Measurements from ENCODE around the gene PEAK3. TPM values are rescaled to one million over a fixed set of nuclear protein-coding genes. Genes with fewer than 3 reads are reported as not detected.

PEAK3 gene
- total RNA-seq, 2 donors from 2014 or later: 0.66 to 0.78 TPM

DNA sequence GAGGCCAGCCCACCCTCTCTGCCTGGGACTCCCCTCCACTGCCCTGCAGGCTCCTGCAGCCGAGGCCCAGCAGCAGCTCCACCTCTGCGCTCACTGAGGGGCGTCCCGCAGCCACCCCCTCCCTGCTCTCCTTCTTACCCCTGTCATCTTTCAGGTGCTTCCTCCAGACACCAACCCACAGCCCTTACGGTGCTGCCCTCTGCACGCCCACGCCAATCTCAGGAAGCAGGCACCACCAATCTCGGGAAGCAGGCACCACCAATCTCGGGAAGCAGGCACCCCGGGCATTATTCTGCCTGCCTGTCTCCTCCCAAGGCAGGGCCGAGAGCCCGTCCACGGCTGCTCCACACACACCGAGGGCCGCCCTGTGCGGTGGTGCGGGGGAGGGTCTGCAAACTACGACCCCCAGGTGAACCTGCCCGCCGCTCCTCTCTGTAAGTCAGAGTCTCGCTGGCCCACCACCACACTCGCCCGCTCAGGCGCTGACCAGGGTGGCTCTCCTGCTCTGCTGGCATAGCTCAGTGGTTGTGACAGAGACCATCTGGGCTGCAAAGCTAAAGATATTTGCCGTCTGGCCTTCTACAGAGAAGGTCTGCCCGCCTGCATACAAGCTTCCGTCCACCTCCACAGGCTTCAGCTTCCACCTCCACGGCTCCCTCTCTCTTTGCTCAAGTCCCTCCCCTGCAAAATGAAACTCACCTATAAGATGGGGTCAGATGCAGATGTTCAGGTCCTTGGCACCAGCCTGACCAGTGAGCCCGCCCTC is 43.5 kb upstream of the PEAK3 start:
- TF ChIP-seq, protein P1, sequence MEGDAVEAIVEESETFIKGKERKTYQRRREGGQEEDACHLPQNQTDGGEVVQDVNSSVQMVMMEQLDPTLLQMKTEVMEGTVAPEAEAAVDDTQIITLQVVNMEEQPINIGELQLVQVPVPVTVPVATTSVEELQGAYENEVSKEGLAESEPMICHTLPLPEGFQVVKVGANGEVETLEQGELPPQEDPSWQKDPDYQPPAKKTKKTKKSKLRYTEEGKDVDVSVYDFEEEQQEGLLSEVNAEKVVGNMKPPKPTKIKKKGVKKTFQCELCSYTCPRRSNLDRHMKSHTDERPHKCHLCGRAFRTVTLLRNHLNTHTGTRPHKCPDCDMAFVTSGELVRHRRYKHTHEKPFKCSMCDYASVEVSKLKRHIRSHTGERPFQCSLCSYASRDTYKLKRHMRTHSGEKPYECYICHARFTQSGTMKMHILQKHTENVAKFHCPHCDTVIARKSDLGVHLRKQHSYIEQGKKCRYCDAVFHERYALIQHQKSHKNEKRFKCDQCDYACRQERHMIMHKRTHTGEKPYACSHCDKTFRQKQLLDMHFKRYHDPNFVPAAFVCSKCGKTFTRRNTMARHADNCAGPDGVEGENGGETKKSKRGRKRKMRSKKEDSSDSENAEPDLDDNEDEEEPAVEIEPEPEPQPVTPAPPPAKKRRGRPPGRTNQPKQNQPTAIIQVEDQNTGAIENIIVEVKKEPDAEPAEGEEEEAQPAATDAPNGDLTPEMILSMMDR (IDR thresholded peaks at IDR 0.05): no peak
- no peak for TF ChIP-seq POLR2A (IDR thresholded peaks at IDR 0.05)
- peaks cover 32% of the 10 kb centered on the region for H3K4me1 ChIP-seq
- H3K9me3 ChIP-seq: no peaks in the 10 kb centered on the region
- ATAC-seq: no peak
- WGBS, 2 donors: 60 to 96% methylated on average over 12 to 22 of the region's 29 CpGs
- no peak for DNase-seq
- intact Hi-C loops (cut with DNase I): no loop called here
- no peak overlapping the region for H3K27ac ChIP-seq
- no peak overlapping the region for H3K4me3 ChIP-seq
- H3K27me3 ChIP-seq: no peaks in the 10 kb centered on the region
- peaks cover 0 to 2% of the 10 kb centered on the region in 2 donors for H3K36me3 ChIP-seq (replicated peaks in 1 of 2; ENCODE audit: insufficient read depth in 1 of 2, low read depth in 2 of 2)

DNA sequence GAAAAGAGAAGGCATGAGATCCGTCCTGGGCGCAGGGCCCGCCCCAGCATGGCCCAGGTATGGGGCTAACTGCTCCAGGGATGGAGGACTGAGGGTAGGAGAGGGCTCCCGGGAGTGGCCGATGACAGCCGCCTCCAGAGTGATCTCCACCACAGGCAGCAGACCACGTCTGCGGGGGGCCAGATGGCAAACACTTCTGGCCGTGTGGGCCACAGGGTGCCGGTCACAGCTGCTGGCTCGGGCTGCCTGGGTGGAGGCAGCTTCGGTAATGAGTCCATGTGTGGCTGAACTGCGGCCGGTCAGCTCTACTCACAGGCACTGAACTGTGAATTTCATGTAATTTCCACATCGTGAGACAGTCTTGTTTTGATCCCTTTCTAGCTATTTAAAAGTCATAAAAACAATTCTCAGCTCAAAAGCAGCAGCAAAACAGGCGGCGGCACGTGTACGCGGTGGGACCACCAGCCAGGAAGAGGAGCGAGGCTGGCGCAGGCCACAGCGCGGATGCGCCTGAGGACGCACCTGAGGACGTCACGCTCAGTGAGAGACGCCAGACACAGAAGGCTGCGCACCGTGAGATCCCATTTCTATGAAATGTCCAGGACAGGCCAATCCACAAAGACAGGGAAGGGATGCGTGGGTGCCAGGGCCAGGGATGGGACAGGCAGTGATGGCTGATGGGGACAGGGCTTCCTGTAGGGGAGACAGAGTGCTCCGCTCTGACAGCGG is 42.4 kb upstream of the PEAK3 start:
- Histone ChIP-seq H3K9me3 (no peaks in the 10 kb centered on the region), H3K4me3 (no peak overlapping the region), H3K27me3 (no peaks in the 10 kb centered on the region), H3K27ac (no peak overlapping the region), H3K4me1 (peaks cover 21% of the 10 kb centered on the region), H3K36me3 (replicated peaks in 1 of 2; ENCODE audit: insufficient read depth in 1 of 2, low read depth in 2 of 2) (peaks cover 0 to 2% of the 10 kb centered on the region in 2 donors)
- intact Hi-C loops (cut with DNase I): no loop called here
- 89 to 90% methylated on average over 25 to 32 of the region's 34 CpGs for WGBS, 2 donors
- TF ChIP-seq, protein P1 (IDR thresholded peaks at IDR 0.05): no peak
- no peak for TF ChIP-seq POLR2A (IDR thresholded peaks at IDR 0.05)
- ATAC-seq: no peak
- no peak for DNase-seq

DNA sequence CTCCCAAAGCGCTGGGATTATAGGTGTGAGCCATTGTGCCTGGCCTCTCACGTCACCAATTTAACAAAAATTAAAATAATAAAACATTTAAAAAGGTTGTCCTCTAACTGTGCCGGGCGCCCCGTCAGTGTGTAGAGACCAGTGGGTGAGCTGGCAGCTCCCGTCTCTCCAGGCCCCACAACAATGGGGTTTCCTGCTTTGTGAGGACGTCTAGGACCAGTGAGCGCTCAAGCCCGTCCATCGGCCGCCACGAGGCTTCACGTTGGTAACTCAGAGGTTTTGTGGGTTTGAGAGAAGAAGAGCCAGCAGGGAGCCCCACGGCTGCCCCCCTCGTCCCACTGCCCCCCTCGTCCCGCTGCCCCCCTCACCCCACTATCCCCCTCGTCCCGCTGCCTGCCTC is 41.7 kb upstream of the PEAK3 start:
- 87 to 96% methylated on average over 13 to 14 of the region's 19 CpGs for WGBS, 2 donors
- H3K36me3 ChIP-seq (replicated peaks in 1 of 2; ENCODE audit: insufficient read depth in 1 of 2, low read depth in 2 of 2): peaks cover 0 to 2% of the 10 kb centered on the region in 2 donors

DNA sequence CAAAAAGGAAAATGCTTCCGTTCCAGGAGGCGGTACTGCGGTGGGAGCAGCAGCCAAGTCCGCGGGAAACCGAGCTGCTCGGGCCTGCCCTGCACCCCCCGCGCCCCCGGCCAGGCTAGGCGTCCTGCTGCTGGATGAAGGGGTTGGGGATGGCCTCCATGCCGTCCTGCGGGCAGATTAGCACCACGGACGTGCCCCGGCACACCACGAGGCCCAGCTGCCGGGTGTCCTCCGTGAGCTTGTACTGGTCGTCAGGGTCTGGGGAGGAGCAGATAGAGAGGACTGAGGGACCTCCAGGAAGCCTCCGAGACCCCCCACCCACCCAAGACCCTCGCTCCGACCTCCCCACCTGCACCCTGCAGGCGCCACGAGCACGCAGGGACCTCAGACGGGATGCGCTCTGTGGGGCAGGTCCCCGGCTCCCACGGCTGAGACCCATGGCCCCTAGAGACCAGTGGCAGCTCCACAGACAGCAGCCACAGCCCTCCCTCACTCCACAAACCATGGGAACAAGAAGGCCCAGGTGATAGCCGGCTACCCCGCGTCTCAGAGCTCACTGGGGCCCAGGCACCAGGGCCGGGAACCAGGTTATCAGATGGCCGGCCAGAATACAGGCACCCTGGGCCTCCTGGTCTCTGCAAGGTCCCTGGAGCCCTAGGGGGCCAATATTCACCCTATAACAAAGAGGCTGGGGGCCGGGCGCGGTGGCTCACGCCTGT is 39.7 kb upstream of the PEAK3 start:
- intact Hi-C loops (cut with DNase I): no loop called here
- Histone ChIP-seq H3K27ac (no peak overlapping the region), H3K4me1 (peaks cover 4% of the 10 kb centered on the region), H3K36me3 (replicated peaks in 1 of 2; ENCODE audit: insufficient read depth in 1 of 2, low read depth in 2 of 2) (peaks cover 0 to 2% of the 10 kb centered on the region in 2 donors), H3K9me3 (no peaks in the 10 kb centered on the region), H3K4me3 (no peak overlapping the region), H3K27me3 (no peaks in the 10 kb centered on the region)
- DNase-seq (no peak), ATAC-seq (no peak)
- WGBS, 2 donors: 91 to 95% methylated on average over 17 to 39 of the region's 39 CpGs
- TF ChIP-seq POLR2A (IDR thresholded peaks at IDR 0.05): no peak
- TF ChIP-seq, protein P1 (IDR thresholded peaks at IDR 0.05): no peak

More for the DNA sequence above, 41.7 kb upstream of the PEAK3 start:
- Histone ChIP-seq H3K27ac (no peak overlapping the region), H3K4me1 (peaks cover 16% of the 10 kb centered on the region), H3K4me3 (no peak overlapping the region), H3K9me3 (no peaks in the 10 kb centered on the region), H3K27me3 (no peaks in the 10 kb centered on the region)
- DNase-seq: no peak
- intact Hi-C loops (cut with DNase I): no loop called here
- TF ChIP-seq, protein P1 (IDR thresholded peaks at IDR 0.05): no peak
- TF ChIP-seq POLR2A (IDR thresholded peaks at IDR 0.05): no peak
- no peak for ATAC-seq
